Measurements from ENCODE around the gene NCAM2. TPM values are rescaled to one million over a fixed set of nuclear protein-coding genes. Genes with fewer than 3 reads are reported as not detected.

Gene NCAM2
- total RNA-seq, 1 experiment from 2014 or later = not detected

DNA sequence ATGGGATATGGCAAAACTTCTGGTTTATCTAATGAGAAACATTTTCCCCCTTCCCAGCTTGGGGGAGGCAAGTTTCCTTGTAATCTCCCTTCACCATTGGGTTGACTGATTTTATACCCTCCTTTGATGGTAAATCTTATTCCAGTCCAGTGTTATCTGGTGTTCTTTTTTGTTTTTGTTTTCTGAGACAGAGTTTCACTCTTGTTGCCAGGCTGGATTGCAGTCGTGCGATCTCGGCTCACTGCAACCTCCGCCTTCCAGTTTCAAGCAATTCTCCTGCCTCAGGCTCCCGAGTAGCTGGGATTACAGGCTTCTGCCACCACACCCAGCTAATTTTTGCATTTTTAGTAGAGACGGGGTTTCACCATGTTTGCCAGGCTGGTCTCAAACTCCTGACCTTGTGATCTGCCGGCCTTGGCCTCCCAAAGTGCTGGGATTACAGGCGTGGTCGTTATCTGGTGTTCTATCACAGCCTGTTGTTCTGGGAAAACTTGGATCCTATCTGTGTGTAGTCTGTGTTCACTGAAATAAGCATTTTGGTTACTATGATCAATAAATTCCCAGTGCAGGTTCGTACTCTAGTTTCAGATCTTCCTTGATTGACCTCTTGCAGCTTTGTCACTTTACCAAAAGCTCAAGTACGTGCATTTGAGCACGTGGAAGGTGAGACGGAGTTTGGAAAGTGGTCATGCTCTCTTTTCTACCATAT, 281.1 kb downstream of the NCAM2 start:
- Histone ChIP-seq H3K79me2 (ENCODE audit: insufficient read depth, low read length) (no peaks in the 10 kb centered on the region), H2AFZ (ENCODE audit: low read depth, low read length, poor library complexity, severe bottlenecking) (no peak overlapping the region), H3K9ac (ENCODE audit: low read length) (no peak overlapping the region), H3K9me2 (ENCODE audit: insufficient read depth) (no peaks in the 10 kb centered on the region), H3K36me3 (ENCODE audit: control insufficient read depth in 1 of 2, insufficient read depth in 2 of 2, low read length in 2 of 2) (no peaks in the 10 kb centered on the region), H3K27ac (ENCODE audit: low read depth, low read length) (no peak overlapping the region), H3K4me3 (replicated peaks in 1 of 2; ENCODE audit: low read depth in 1 of 2, low read length in 2 of 2) (no peak overlapping the region), H3K27me3 (ENCODE audit: insufficient read depth, low read length) (no peaks in the 10 kb centered on the region), H3K4me2 (ENCODE audit: low read length) (no peak overlapping the region), H3K4me1 (ENCODE audit: control insufficient read depth in 1 of 2, insufficient read depth in 2 of 2, low read length in 2 of 2) (no peaks in the 10 kb centered on the region), H4K20me1 (ENCODE audit: insufficient read depth) (no peaks in the 10 kb centered on the region), H3K9me3 (ENCODE audit: control insufficient read depth in 1 of 2, insufficient read depth in 1 of 2, low read depth in 1 of 2, low read length in 2 of 2) (peaks cover 9 to 24% of the 10 kb centered on the region in 2 experiments)
- intact Hi-C loops (cut with micrococcal nuclease) = no loop called here
- no TSS peak for BruUV-seq (replicated peaks)
- RAD21 ChIA-PET (ENCODE audit: low non-redundant PET in 1 of 2, low total read pairs in 2 of 2, uncharacterized antibody in 2 of 2, unreplicated experiment in 2 of 2) = no interaction called here
- POLR2A ChIA-PET = no interaction called here
- no peak for TF ChIP-seq CEBPB (IDR thresholded peaks at IDR 0.05; ENCODE audit: low read depth)
- CTCF ChIA-PET = no interaction called here
- ATAC-seq (no peak), DNase-seq (ENCODE audit: low read depth, low spot score) (no peak)

DNA sequence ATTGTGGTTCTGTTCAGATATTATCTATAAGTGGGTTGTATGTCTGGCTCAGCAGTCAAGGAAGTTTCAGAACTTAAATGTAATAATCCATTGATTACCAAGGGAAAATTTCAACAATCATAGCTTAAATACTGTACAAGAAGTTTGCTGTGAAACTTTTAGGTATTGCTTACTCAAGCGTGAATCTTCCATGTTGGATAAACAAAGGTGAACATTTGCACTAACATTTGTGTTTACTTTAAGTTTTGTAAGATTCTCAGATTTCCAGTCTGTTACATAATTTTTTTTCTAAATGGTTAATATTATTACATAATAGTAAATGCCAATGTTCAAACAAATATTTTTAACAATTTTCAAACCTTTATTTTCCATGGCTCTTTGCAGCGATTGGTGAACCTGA, 285.6 kb downstream of the NCAM2 start:
- Histone ChIP-seq H3K9me3 (ENCODE audit: control insufficient read depth in 1 of 2, insufficient read depth in 1 of 2, low read depth in 1 of 2, low read length in 2 of 2) (peaks cover 19 to 28% of the 10 kb centered on the region in 2 experiments; a peak in 3 of 4 replicates), H3K4me1 (ENCODE audit: control insufficient read depth in 1 of 2, insufficient read depth in 2 of 2, low read length in 2 of 2) (no peaks in the 10 kb centered on the region), H3K36me3 (ENCODE audit: control insufficient read depth in 1 of 2, insufficient read depth in 2 of 2, low read length in 2 of 2) (no peaks in the 10 kb centered on the region), H3K9me2 (ENCODE audit: insufficient read depth) (no peaks in the 10 kb centered on the region), H3K9ac (ENCODE audit: low read length) (no peak overlapping the region), H3K27ac (ENCODE audit: low read depth, low read length) (no peak overlapping the region), H3K27me3 (ENCODE audit: insufficient read depth, low read length) (no peaks in the 10 kb centered on the region), H3K4me2 (ENCODE audit: low read length) (no peak overlapping the region), H4K20me1 (ENCODE audit: insufficient read depth) (no peaks in the 10 kb centered on the region; the same call in 1 of the 2 replicates), H3K4me3 (replicated peaks in 1 of 2; ENCODE audit: low read depth in 1 of 2, low read length in 2 of 2) (no peak overlapping the region), H2AFZ (ENCODE audit: low read depth, low read length, poor library complexity, severe bottlenecking) (no peak overlapping the region), H3K79me2 (ENCODE audit: insufficient read depth, low read length) (no peaks in the 10 kb centered on the region)
- ATAC-seq (no peak), DNase-seq (ENCODE audit: low read depth, low spot score) (no peak)
- intact Hi-C loops (cut with micrococcal nuclease) = no loop called here
- CTCF ChIA-PET = no interaction called here
- POLR2A ChIA-PET = no interaction called here
- BruUV-seq (replicated peaks) = no TSS peak
- RAD21 ChIA-PET (ENCODE audit: low non-redundant PET in 1 of 2, low total read pairs in 2 of 2, uncharacterized antibody in 2 of 2, unreplicated experiment in 2 of 2) = no interaction called here
- TF ChIP-seq SRF (IDR thresholded peaks at IDR 0.05; ENCODE audit: low read depth) (no peak), TCF7L2 (IDR thresholded peaks at IDR 0.05; ENCODE audit: borderline replicate concordance, extremely low read depth, insufficient read depth, insufficient read length) (no peak), POLR2AphosphoS5 (IDR thresholded peaks at IDR 0.05; ENCODE audit: low read depth, low read length) (no peak), YY1 (IDR thresholded peaks at IDR 0.05; ENCODE audit: extremely low read depth, insufficient replicate concordance, low read depth, low read length) (no peak), POLR2A (IDR thresholded peaks at IDR 0.05; ENCODE audit: borderline replicate concordance, extremely low read depth, insufficient read depth, insufficient read length) (no peak)
- TF ChIP-seq, protein P1, sequence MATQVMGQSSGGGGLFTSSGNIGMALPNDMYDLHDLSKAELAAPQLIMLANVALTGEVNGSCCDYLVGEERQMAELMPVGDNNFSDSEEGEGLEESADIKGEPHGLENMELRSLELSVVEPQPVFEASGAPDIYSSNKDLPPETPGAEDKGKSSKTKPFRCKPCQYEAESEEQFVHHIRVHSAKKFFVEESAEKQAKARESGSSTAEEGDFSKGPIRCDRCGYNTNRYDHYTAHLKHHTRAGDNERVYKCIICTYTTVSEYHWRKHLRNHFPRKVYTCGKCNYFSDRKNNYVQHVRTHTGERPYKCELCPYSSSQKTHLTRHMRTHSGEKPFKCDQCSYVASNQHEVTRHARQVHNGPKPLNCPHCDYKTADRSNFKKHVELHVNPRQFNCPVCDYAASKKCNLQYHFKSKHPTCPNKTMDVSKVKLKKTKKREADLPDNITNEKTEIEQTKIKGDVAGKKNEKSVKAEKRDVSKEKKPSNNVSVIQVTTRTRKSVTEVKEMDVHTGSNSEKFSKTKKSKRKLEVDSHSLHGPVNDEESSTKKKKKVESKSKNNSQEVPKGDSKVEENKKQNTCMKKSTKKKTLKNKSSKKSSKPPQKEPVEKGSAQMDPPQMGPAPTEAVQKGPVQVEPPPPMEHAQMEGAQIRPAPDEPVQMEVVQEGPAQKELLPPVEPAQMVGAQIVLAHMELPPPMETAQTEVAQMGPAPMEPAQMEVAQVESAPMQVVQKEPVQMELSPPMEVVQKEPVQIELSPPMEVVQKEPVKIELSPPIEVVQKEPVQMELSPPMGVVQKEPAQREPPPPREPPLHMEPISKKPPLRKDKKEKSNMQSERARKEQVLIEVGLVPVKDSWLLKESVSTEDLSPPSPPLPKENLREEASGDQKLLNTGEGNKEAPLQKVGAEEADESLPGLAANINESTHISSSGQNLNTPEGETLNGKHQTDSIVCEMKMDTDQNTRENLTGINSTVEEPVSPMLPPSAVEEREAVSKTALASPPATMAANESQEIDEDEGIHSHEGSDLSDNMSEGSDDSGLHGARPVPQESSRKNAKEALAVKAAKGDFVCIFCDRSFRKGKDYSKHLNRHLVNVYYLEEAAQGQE (IDR thresholded peaks at IDR 0.05; ENCODE audit: low read depth) = no peak

Measured in HCT116 (cell line).